CD4-positive, alpha-beta T cell (primary cell): ENCODE data around the gene PACSIN2. TPM values are rescaled to one million over a fixed set of nuclear protein-coding genes. Genes with fewer than 3 reads are reported as not detected.
"Not testable (repeated sequence)": the region's sequence is repeated elsewhere in the genome, so short reads cannot be mapped to it uniquely, and the experiment has no call there.

ENCODE experiments used
- ATAC-seq: fragments of 200-7000 bp; cut with Tn5 transposase; one replicate; pipeline ENCODE4 v1.10.0; 2022; ENCODE audit warnings: mild to moderate bottlenecking; ENCODE audit not compliant: poor library complexity
- CTCF ChIA-PET: fragments of 350-600 bp; sonication (Branson Sonifier 250); formaldehyde crosslinking; loops from one replicate; lab custom pipeline; 2021; ENCODE audit warnings: antibody characterized with exemption, inconsistent platforms; lab: Charles Lee
- POLR2A ChIA-PET: fragments of 350-600 bp; sonication (Branson Sonifier 250); formaldehyde crosslinking; loops from one replicate; lab custom pipeline; 2021; ENCODE audit warnings: antibody characterized with exemption, inconsistent platforms; lab: Charles Lee
- DNase-seq, 14 experiments: peaks; one replicate each; pipeline ENCODE4 v3.0.0-alpha.2; 2013 to 2020; ENCODE audit warnings: mixed read lengths in 2 of 14
- H3K27ac ChIP-seq, 2 donors: one replicate each; pipeline versions ENCODE4 v1.5.1 to v1.7.0; 2013; ENCODE audit warnings: low read length in 2 of 2, low read depth in 1 of 2, mild to moderate bottlenecking in 1 of 2
- H3K27me3 ChIP-seq, 2 experiments: 1 replicate in 1 of 2; 2 replicates in 1 of 2; pipeline versions ENCODE4 v1.6.1 to v1.7.0; 2013; ENCODE audit warnings: low read length in 2 of 2, control low read depth in 1 of 2, mild to moderate bottlenecking in 1 of 2, moderate library complexity in 1 of 2; ENCODE audit not compliant: insufficient read depth in 2 of 2, control insufficient read depth in 1 of 2
- H3K36me3 ChIP-seq: one replicate; pipeline ENCODE4 v1.6.1; 2013; ENCODE audit warnings: low read length, control low read depth; ENCODE audit not compliant: insufficient read depth
- H3K4me1 ChIP-seq: one replicate; pipeline ENCODE4 v1.6.1; 2013; ENCODE audit warnings: low read length, control low read depth; ENCODE audit not compliant: insufficient read depth
- H3K4me3 ChIP-seq: one replicate; pipeline ENCODE4 v1.5.1; 2013; ENCODE audit warnings: mild to moderate bottlenecking, low read length, moderate library complexity
- H3K9me3 ChIP-seq, 2 experiments: 1 replicate in 1 of 2; 2 replicates in 1 of 2; pipeline versions ENCODE4 v1.6.1 to v1.7.0; 2013; ENCODE audit warnings: low read length in 2 of 2, mild to moderate bottlenecking in 2 of 2, control low read depth in 1 of 2, moderate library complexity in 1 of 2; ENCODE audit not compliant: control insufficient read depth in 1 of 2, insufficient read depth in 1 of 2
- H3K27ac Mint-ChIP-seq: one replicate; pipeline ENCODE4 v1.8.0; 2020; ENCODE audit warnings: mixed read lengths
- H3K27me3 Mint-ChIP-seq: one replicate; pipeline ENCODE4 v1.8.0; 2021; ENCODE audit warnings: mixed read lengths
- H3K36me3 Mint-ChIP-seq: one replicate; pipeline ENCODE4 v1.8.0; 2021; ENCODE audit warnings: low read depth, mixed read lengths
- H3K4me1 Mint-ChIP-seq: one replicate; pipeline ENCODE4 v1.8.0; 2021; ENCODE audit warnings: low read depth, mixed read lengths
- H3K4me3 Mint-ChIP-seq: one replicate; pipeline ENCODE4 v1.8.0; 2020; ENCODE audit warnings: mild to moderate bottlenecking, mixed read lengths
- H3K9me3 Mint-ChIP-seq: one replicate; pipeline ENCODE4 v1.8.0; 2020; ENCODE audit warnings: mixed read lengths
- intact Hi-C, 2 experiments: fragments of 100-400 bp; cut with DNase I in 1 of 2; cut with micrococcal nuclease in 1 of 2; formaldehyde crosslinking; loops; one replicate each; pipeline versions ENCODE4 v1.15.1 to v1.9.0; 2023 to 2025; cut with DNase I, micrococcal nuclease
- total RNA-seq, 174 experiments: library from RNA in 2 of 174; stranded (reverse) in 2 of 174; gene quantifications; one replicate each; pipeline ENCODE4 v1.2.3 and lab custom pipeline; 2021 to 2026
- TF ChIP-seq, protein P1 (sequence below): fragments of 200-600 bp; IDR thresholded peaks from one replicate; pipeline ENCODE4 v1.8.0; 2022; ENCODE audit warnings: antibody characterized with exemption, mild to moderate bottlenecking

Gene PACSIN2
- total RNA-seq, 2 experiments from 2014 or later: 23.3 to 25.5 TPM

GRCh38 chr22:42962295-42963230, 52.4 kb downstream of the PACSIN2 start:
- H3K27me3 Mint-ChIP-seq: no peaks in the 10 kb centered on the region
- no peak overlapping the region for H3K4me3 Mint-ChIP-seq
- Histone ChIP-seq H3K27ac (no peak overlapping the region), H3K4me3 (no peak overlapping the region), H3K36me3 (no peaks in the 10 kb centered on the region), H3K27me3 (no peaks in the 10 kb centered on the region), H3K4me1 (peaks cover 23% of the 10 kb centered on the region), H3K9me3 (no peaks in the 10 kb centered on the region)
- intact Hi-C loops: no loop called here
- peak overlapping the region; percentile 74 for H3K27ac Mint-ChIP-seq
- H3K4me1 Mint-ChIP-seq: peaks cover 71% of the 10 kb centered on the region
- TF ChIP-seq, protein P1, sequence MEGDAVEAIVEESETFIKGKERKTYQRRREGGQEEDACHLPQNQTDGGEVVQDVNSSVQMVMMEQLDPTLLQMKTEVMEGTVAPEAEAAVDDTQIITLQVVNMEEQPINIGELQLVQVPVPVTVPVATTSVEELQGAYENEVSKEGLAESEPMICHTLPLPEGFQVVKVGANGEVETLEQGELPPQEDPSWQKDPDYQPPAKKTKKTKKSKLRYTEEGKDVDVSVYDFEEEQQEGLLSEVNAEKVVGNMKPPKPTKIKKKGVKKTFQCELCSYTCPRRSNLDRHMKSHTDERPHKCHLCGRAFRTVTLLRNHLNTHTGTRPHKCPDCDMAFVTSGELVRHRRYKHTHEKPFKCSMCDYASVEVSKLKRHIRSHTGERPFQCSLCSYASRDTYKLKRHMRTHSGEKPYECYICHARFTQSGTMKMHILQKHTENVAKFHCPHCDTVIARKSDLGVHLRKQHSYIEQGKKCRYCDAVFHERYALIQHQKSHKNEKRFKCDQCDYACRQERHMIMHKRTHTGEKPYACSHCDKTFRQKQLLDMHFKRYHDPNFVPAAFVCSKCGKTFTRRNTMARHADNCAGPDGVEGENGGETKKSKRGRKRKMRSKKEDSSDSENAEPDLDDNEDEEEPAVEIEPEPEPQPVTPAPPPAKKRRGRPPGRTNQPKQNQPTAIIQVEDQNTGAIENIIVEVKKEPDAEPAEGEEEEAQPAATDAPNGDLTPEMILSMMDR: no peak
- no peaks in the 10 kb centered on the region for H3K9me3 Mint-ChIP-seq
- H3K36me3 Mint-ChIP-seq: peaks cover 33% of the 10 kb centered on the region
- DNase-seq (peak in 1 of 14 experiments; percentile 29), ATAC-seq (no peak)
- ChIA-PET CTCF (no interaction called here), POLR2A (interaction anchor here (0.9 kb wide), 1 partner anchor 16 kb away, joined by 3 read pairs; no protein-coding TSS in a partner anchor)

GRCh38 chr22:42961810-42962209, 53.1 kb downstream of the PACSIN2 start:
- ChIA-PET CTCF (no interaction called here), POLR2A (interaction anchor here (0.9 kb wide), 1 partner anchor 17 kb away, joined by 3 read pairs; no protein-coding TSS in a partner anchor)
- Mint-ChIP-seq H3K36me3 (peaks cover 33% of the 10 kb centered on the region), H3K9me3 (no peaks in the 10 kb centered on the region), H3K4me1 (peaks cover 67% of the 10 kb centered on the region), H3K4me3 (no peak overlapping the region), H3K27me3 (no peaks in the 10 kb centered on the region), H3K27ac (peak overlapping the region; percentile 74)
- Histone ChIP-seq H3K27ac (no peak overlapping the region), H3K4me3 (no peak overlapping the region), H3K4me1 (peaks cover 23% of the 10 kb centered on the region), H3K9me3 (no peaks in the 10 kb centered on the region), H3K27me3 (no peaks in the 10 kb centered on the region), H3K36me3 (no peaks in the 10 kb centered on the region)
- DNase-seq: peak in 2 of 14 experiments; percentile 8 to 14
- intact Hi-C loops: no loop called here
- TF ChIP-seq, protein P1: no peak
- peak; percentile 66 for ATAC-seq

GRCh38 chr22:42961400-42961690, 53.6 kb downstream of the PACSIN2 start:
- CTCF ChIA-PET, H3K9me3 ChIP-seq, DNase-seq, H3K27ac ChIP-seq, H3K4me3 ChIP-seq, ATAC-seq, intact Hi-C loops, H3K9me3 Mint-ChIP-seq, H3K27me3 ChIP-seq, H3K36me3 ChIP-seq, H3K27me3 Mint-ChIP-seq, H3K4me3 Mint-ChIP-seq: not testable (repeated sequence)
- Mint-ChIP-seq H3K4me1 (peaks cover 72% of the 10 kb centered on the region), H3K36me3 (peaks cover 33% of the 10 kb centered on the region), H3K27ac (peak overlapping the region; percentile 74)
- POLR2A ChIA-PET: interaction anchor here (0.9 kb wide), 1 partner anchor 17 kb away, joined by 3 read pairs; no protein-coding TSS in a partner anchor
- peaks cover 23% of the 10 kb centered on the region for H3K4me1 ChIP-seq
